ENCODE data around the gene TPM3. TPM values are rescaled to one million over a fixed set of nuclear protein-coding genes. Genes with fewer than 3 reads are reported as not detected.
"Not testable (repeated sequence)": the region's sequence is repeated elsewhere in the genome, so short reads cannot be mapped to it uniquely, and the experiment has no call there.

TPM3 gene
- total RNA-seq, result 208 TPM

- DNase-seq, result no peak
These were observed at the start of gene TPM3 for GRCh38 chr1:154191990-154192461. Gene TPM3, minus strand, starts transcription at chr1:154192100. Its CDS starts 82 bp downstream, at chr1:154192018.

GRCh38 chr1:154240294-154240833, 48.5 kb upstream of the TPM3 start:
- no peak for DNase-seq

GRCh38 chr1:154239491-154239890, 47.6 kb upstream of the TPM3 start:
- no peak for DNase-seq

GRCh38 chr1:154237880-154238506, 46.1 kb upstream of the TPM3 start:
- DNase-seq, result no peak

- no peak for DNase-seq
These were observed 45.5 kb upstream of the TPM3 start for GRCh38 chr1:154237435-154237834.

- no peak for DNase-seq
These were observed 45.0 kb upstream of the TPM3 start for GRCh38 chr1:154236855-154237254.

GRCh38 chr1:154233127-154233526, 41.2 kb upstream of the TPM3 start:
- not testable (repeated sequence) for DNase-seq

GRCh38 chr1:154231112-154231511, 39.2 kb upstream of the TPM3 start:
- DNase-seq, result not testable (repeated sequence)

GRCh38 chr1:154225370-154225769, 33.5 kb upstream of the TPM3 start:
- DNase-seq, result no peak

- no peak for DNase-seq
These were observed 31.7 kb upstream of the TPM3 start for GRCh38 chr1:154223621-154224020.

- no peak for DNase-seq
These were observed 31.0 kb upstream of the TPM3 start for GRCh38 chr1:154222918-154223317.

- DNase-seq, result no peak
These were observed 30.6 kb upstream of the TPM3 start for GRCh38 chr1:154222518-154222917.

GRCh38 chr1:154221278-154222001, 29.5 kb upstream of the TPM3 start:
- peak; percentile 70 for DNase-seq

GRCh38 chr1:154220970-154221277, 29.0 kb upstream of the TPM3 start:
- DNase-seq, result no peak

- peak; percentile 97 for DNase-seq
These were observed 28.4 kb upstream of the TPM3 start, which contains the start of gene UBAP2L for GRCh38 chr1:154220071-154220969. Gene UBAP2L, plus strand, starts transcription at chr1:154220955. Its CDS starts 4,169 bp downstream, at chr1:154225124.

- no peak for DNase-seq
These were observed 27.6 kb upstream of the TPM3 start for GRCh38 chr1:154219541-154219940.

- no peak for DNase-seq
These were observed 26.6 kb upstream of the TPM3 start for GRCh38 chr1:154218545-154218944.

- DNase-seq, result no peak
These were observed 21.4 kb upstream of the TPM3 start for GRCh38 chr1:154213274-154213673.

GRCh38 chr1:154212083-154212482, 20.2 kb upstream of the TPM3 start:
- DNase-seq, result no peak

GRCh38 chr1:154208677-154209388, 16.9 kb upstream of the TPM3 start:
- no peak for DNase-seq

GRCh38 chr1:154207262-154207661, 15.4 kb upstream of the TPM3 start:
- DNase-seq, result peak; percentile 5

- no peak for DNase-seq
These were observed 14.3 kb upstream of the TPM3 start, which contains the start of gene CFAP141 for GRCh38 chr1:154206196-154206595. Gene CFAP141, minus strand, starts transcription at chr1:154206333. Its CDS starts 26 bp downstream, at chr1:154206307.
